ENCODE measurements around the gene RBM4B. TPM values are rescaled to one million over a fixed set of nuclear protein-coding genes. Genes with fewer than 3 reads are reported as not detected.

RBM4B gene
- total RNA-seq, 1 experiment from 2014 or later = 14.1 TPM

DNA sequence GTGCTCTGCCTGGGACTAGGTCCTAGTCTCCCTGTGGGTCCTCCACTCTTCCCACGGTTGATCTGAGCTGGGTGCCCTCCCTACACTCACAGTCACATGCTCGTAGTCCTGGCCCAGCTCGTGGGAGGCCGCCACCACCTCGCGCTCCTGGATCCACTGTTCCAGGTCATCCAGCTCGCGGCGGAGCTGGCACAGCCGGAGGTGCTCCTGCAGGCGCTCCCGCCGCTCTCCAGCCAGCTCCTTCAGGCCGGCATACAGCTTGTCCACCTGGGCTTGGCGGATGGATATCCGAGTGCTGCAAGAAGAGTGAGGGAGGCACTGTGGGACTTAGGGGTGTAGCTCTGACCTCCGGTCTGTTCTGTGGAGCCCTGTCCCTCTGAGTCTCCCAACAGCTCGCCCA, 14.8 kb upstream of the RBM4B start (continued):
- no peak for TF ChIP-seq ELF4 (CRISPR knock-in tag; IDR thresholded peaks at IDR 0.05; ENCODE audit: low read depth)
- TF ChIP-seq EMX1 (CRISPR knock-in tag; IDR thresholded peaks at IDR 0.05) = no peak
- TF ChIP-seq SMAD4 (CRISPR knock-in tag; IDR thresholded peaks at IDR 0.05) = no peak
- no peak for TF ChIP-seq ZBTB43 (CRISPR knock-in tag; IDR thresholded peaks at IDR 0.05)
- no peak for TF ChIP-seq ZNF416 (CRISPR knock-in tag; IDR thresholded peaks at IDR 0.05)

DNA sequence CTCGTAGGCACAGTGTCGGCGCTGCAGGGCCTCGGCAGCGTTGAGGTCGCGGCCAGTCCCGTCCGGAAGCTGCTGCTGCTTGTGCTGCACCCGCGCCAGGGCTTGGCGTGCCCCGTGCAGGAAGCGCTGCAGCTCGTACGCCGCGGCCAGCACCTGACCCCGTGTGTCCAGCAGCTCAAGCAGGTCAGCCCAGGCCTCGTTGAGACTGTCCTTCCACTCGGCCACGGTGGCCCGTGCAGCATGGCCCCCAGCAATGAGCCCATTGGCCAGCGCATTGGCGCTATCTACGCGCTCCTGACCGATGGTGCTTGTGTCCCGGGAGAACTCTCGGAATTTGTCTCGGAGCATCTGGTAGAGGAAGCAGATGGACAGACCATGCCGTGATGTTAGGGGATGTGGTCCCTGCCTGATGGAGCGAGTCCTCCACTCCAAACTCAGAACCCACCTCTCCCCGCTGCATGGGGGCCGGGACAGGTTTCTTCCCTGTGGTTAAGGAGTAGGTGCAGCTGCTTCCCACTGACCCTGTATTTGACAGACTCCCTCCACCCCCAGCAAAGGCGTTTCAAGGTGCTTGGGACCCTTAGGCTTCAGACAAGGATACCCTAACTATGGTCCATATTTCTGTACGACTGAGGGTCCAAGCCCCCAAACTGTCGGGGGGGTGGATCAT, 13.8 kb upstream of the RBM4B start:
- H3K4me1 Mint-ChIP-seq = no peaks in the 10 kb centered on the region
- CTCF ChIA-PET = no interaction called here
- no peaks in the 10 kb centered on the region for H3K27me3 Mint-ChIP-seq (ENCODE audit: low read depth)
- POLR2A ChIA-PET = no interaction called here
- ATAC-seq = no peak
- no peaks in the 10 kb centered on the region for H3K9me3 Mint-ChIP-seq
- DNase-seq (ENCODE audit: low spot score) = no peak
- H3K27ac Mint-ChIP-seq = no peak overlapping the region
- no peak for TF ChIP-seq ELF4 (CRISPR knock-in tag; IDR thresholded peaks at IDR 0.05; ENCODE audit: low read depth)
- no peak overlapping the region for H3K4me3 Mint-ChIP-seq
- H3K36me3 Mint-ChIP-seq = peaks cover 16% of the 10 kb centered on the region; the same call in 1 of the 2 replicates

GRCh38 chr11:66689661-66690590, 12.2 kb upstream of the RBM4B start:
- Mint-ChIP-seq H3K4me1 (no peaks in the 10 kb centered on the region), H3K4me3 (no peak overlapping the region), H3K27ac (0 out of 2 replicates have a peak overlapping the region, but pooled peaks have one; percentile 28), H3K27me3 (ENCODE audit: low read depth) (no peaks in the 10 kb centered on the region), H3K36me3 (peaks cover 10% of the 10 kb centered on the region; the same call in 1 of the 2 replicates), H3K9me3 (no peaks in the 10 kb centered on the region)
- ATAC-seq = no peak
- TF ChIP-seq HMGXB4 (CRISPR knock-in tag; IDR thresholded peaks at IDR 0.05) (no peak), PRRX2 (CRISPR knock-in tag; IDR thresholded peaks at IDR 0.05) (no peak), ZNF396 (CRISPR knock-in tag; IDR thresholded peaks at IDR 0.05; ENCODE audit: borderline replicate concordance) (no peak), CBFB (CRISPR knock-in tag; IDR thresholded peaks at IDR 0.05; ENCODE audit: low read depth) (no peak), ELF4 (CRISPR knock-in tag; IDR thresholded peaks at IDR 0.05; ENCODE audit: low read depth) (no peak), GTF2I (CRISPR knock-in tag; conservative IDR thresholded peaks at IDR 0.05) (no peak), NR1H2 (CRISPR knock-in tag; IDR thresholded peaks at IDR 0.05) (no peak), ZNF232 (CRISPR knock-in tag; IDR thresholded peaks at IDR 0.05) (no peak), ATF6 (CRISPR knock-in tag; IDR thresholded peaks at IDR 0.05) (no peak), ZNF219 (CRISPR knock-in tag; IDR thresholded peaks at IDR 0.05; ENCODE audit: borderline replicate concordance) (no peak), ATF2 (CRISPR knock-in tag; IDR thresholded peaks at IDR 0.05; ENCODE audit: borderline replicate concordance, low read depth) (no peak), ETV6 (CRISPR knock-in tag; IDR thresholded peaks at IDR 0.05) (no peak), SMAD3 (CRISPR knock-in tag; IDR thresholded peaks at IDR 0.05; ENCODE audit: borderline replicate concordance) (no peak), TP53 (CRISPR knock-in tag; IDR thresholded peaks at IDR 0.05) (no peak), ZNF423 (CRISPR knock-in tag; IDR thresholded peaks at IDR 0.05) (no peak)
- TF ChIP-seq, protein P1, sequence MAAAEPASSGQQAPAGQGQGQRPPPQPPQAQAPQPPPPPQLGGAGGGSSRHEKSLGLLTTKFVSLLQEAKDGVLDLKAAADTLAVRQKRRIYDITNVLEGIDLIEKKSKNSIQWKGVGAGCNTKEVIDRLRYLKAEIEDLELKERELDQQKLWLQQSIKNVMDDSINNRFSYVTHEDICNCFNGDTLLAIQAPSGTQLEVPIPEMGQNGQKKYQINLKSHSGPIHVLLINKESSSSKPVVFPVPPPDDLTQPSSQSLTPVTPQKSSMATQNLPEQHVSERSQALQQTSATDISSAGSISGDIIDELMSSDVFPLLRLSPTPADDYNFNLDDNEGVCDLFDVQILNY (CRISPR knock-in tag; IDR thresholded peaks at IDR 0.05) = no peak
- no peak for DNase-seq (ENCODE audit: low spot score)
- ChIA-PET POLR2A (interaction anchor here (0.6 kb wide), 1 partner anchor 195 kb away, joined by 3 read pairs; no protein-coding TSS in a partner anchor), CTCF (interaction anchor here (1.6 to 1.8 kb wide), 2 partner anchors 11 to 145 kb away, joined by 5 to 6 read pairs; no protein-coding TSS in a partner anchor)

Measured in WTC11 (cell line).